Urinary bladder (tissue), 4 donors: ENCODE results near the gene ST6GALNAC4. TPM values are rescaled to one million over a fixed set of nuclear protein-coding genes. Genes with fewer than 3 reads are reported as not detected.

ENCODE experiments used
- DNase-seq: peaks from one replicate; pipeline ENCODE4 v3.0.0-alpha.2; 2015; ENCODE audit errors: extremely low spot score
- H3K27ac ChIP-seq: one replicate; pipeline ENCODE4 v1.5.1; 2013; ENCODE audit warnings: low read depth, mild to moderate bottlenecking, moderate library complexity
- H3K36me3 ChIP-seq: one replicate; pipeline ENCODE4 v1.6.1; 2013; ENCODE audit warnings: mild to moderate bottlenecking, moderate library complexity; ENCODE audit not compliant: insufficient read depth
- H3K4me1 ChIP-seq: one replicate; pipeline ENCODE4 v1.6.1; 2013; ENCODE audit warnings: mild to moderate bottlenecking, moderate library complexity; ENCODE audit not compliant: insufficient read depth
- H3K4me3 ChIP-seq: one replicate; pipeline ENCODE4 v1.5.1; 2013; ENCODE audit warnings: low read depth, low read length
- WGBS: extraction: QIAGEN DNeasy Blood & Tissue Kit; methylation state at CpG from one replicate; pipeline ENCODE4 v1.1.7; 2013; 5-methylcytosine and 5-hydroxymethylcytosine counted together
- polyA plus RNA-seq: library from polyadenylated mRNA; stranded (reverse); fragments of 200-250 nt; gene quantifications from one replicate; pipeline ENCODE4 v1.2.3, GENCODE V29; 2013
- total RNA-seq: library from RNA; depleted of rRNA; stranded (reverse); fragments of >200 nt; gene quantifications from one replicate; pipeline ENCODE4 v1.2.3, GENCODE V29; 2014
- donor health status: healthy with polysubstance abuse.
- donor health status: healthy.

ST6GALNAC4 gene
- total and polyA plus RNA-seq, 2 donors, result 6.8 to 35.1 TPM

GRCh38 chr9:127954831-127955293 lies 38.0 kb upstream of the ST6GALNAC4 start:
- Histone ChIP-seq H3K4me1 (peaks cover 7% of the 10 kb centered on the region), H3K36me3 (no peaks in the 10 kb centered on the region), H3K4me3 (no peak overlapping the region), H3K27ac (peak overlapping the region; percentile 50)
- WGBS, result 32% methylated on average over 13 of the region's 13 CpGs
- DNase-seq, result no peak

GRCh38 chr9:127953768-127954505 lies 37.1 kb upstream of the ST6GALNAC4 start:
- DNase-seq, result no peak
- WGBS, result 84% methylated on average over 17 of the region's 17 CpGs
- no peaks in the 10 kb centered on the region for H3K36me3 ChIP-seq
- peaks cover 7% of the 10 kb centered on the region for H3K4me1 ChIP-seq
- no peak overlapping the region for H3K4me3 ChIP-seq
- H3K27ac ChIP-seq, result no peak overlapping the region

- 85% methylated on average over 1 of the region's 1 CpG for WGBS
- no peak for DNase-seq
- Histone ChIP-seq H3K27ac (no peak overlapping the region), H3K36me3 (no peaks in the 10 kb centered on the region), H3K4me3 (no peak overlapping the region), H3K4me1 (peaks cover 7% of the 10 kb centered on the region)
Observed at GRCh38 chr9:127953154-127953553, 36.3 kb upstream of the ST6GALNAC4 start.

- Histone ChIP-seq H3K4me3 (no peak overlapping the region), H3K36me3 (peaks cover 2% of the 10 kb centered on the region), H3K27ac (no peak overlapping the region), H3K4me1 (peaks cover 6% of the 10 kb centered on the region)
- WGBS, result 62% methylated on average over 21 of the region's 21 CpGs
- no peak for DNase-seq
Observed at GRCh38 chr9:127950513-127951289, 33.9 kb upstream of the ST6GALNAC4 start.

- no peak overlapping the region for H3K27ac ChIP-seq
- no peak for DNase-seq
- H3K36me3 ChIP-seq, result peaks cover 2% of the 10 kb centered on the region
- 73% methylated on average over 17 of the region's 17 CpGs for WGBS
- no peak overlapping the region for H3K4me3 ChIP-seq
- H3K4me1 ChIP-seq, result no peaks in the 10 kb centered on the region
Observed at GRCh38 chr9:127949827-127950512, 33.1 kb upstream of the ST6GALNAC4 start.

- Histone ChIP-seq H3K4me3 (no peak overlapping the region), H3K36me3 (peaks cover 2% of the 10 kb centered on the region), H3K27ac (no peak overlapping the region), H3K4me1 (no peaks in the 10 kb centered on the region)
- WGBS, result 85% methylated on average over 17 of the region's 17 CpGs
- DNase-seq, result no peak
Observed at GRCh38 chr9:127947841-127948710, 31.2 kb upstream of the ST6GALNAC4 start.

- Histone ChIP-seq H3K36me3 (peaks cover 2% of the 10 kb centered on the region), H3K4me3 (no peak overlapping the region), H3K4me1 (no peaks in the 10 kb centered on the region), H3K27ac (no peak overlapping the region)
- WGBS, result 55% methylated on average over 3 of the region's 3 CpGs
- DNase-seq, result no peak
Observed at GRCh38 chr9:127946728-127947127, 29.9 kb upstream of the ST6GALNAC4 start.

GRCh38 chr9:127945942-127946341 lies 29.1 kb upstream of the ST6GALNAC4 start:
- Histone ChIP-seq H3K36me3 (peaks cover 2% of the 10 kb centered on the region), H3K4me3 (no peak overlapping the region), H3K27ac (no peak overlapping the region), H3K4me1 (no peaks in the 10 kb centered on the region)
- no peak for DNase-seq
- 68% methylated on average over 9 of the region's 9 CpGs for WGBS

- Histone ChIP-seq H3K4me1 (no peaks in the 10 kb centered on the region), H3K4me3 (no peak overlapping the region), H3K27ac (no peak overlapping the region), H3K36me3 (peaks cover 2% of the 10 kb centered on the region)
- 91% methylated on average over 24 of the region's 24 CpGs for WGBS
- DNase-seq, result no peak
Observed at GRCh38 chr9:127945338-127945737, 28.5 kb upstream of the ST6GALNAC4 start.

- Histone ChIP-seq H3K36me3 (peaks cover 2% of the 10 kb centered on the region), H3K27ac (no peak overlapping the region), H3K4me3 (no peak overlapping the region), H3K4me1 (no peaks in the 10 kb centered on the region)
- WGBS, result 91% methylated on average over 38 of the region's 38 CpGs
- DNase-seq, result no peak
Observed at GRCh38 chr9:127944586-127945218, 27.9 kb upstream of the ST6GALNAC4 start.

GRCh38 chr9:127943731-127944144 lies 26.9 kb upstream of the ST6GALNAC4 start:
- Histone ChIP-seq H3K36me3 (peaks cover 2% of the 10 kb centered on the region), H3K4me1 (no peaks in the 10 kb centered on the region), H3K4me3 (no peak overlapping the region), H3K27ac (no peak overlapping the region)
- WGBS, result 32% methylated on average over 13 of the region's 13 CpGs
- no peak for DNase-seq

GRCh38 chr9:127943011-127943662 lies 26.3 kb upstream of the ST6GALNAC4 start:
- Histone ChIP-seq H3K4me1 (no peaks in the 10 kb centered on the region), H3K36me3 (peaks cover 2% of the 10 kb centered on the region), H3K27ac (no peak overlapping the region), H3K4me3 (no peak overlapping the region)
- no peak for DNase-seq
- 82% methylated on average over 14 of the region's 14 CpGs for WGBS
